HG02973 (cell line): Measurements from ENCODE around the gene RPLP2.

Experiments used
- ATAC-seq: cut with Tn5 transposase; IDR thresholded peaks from one replicate; pipeline ENCODE4 v1.9.1; 2021; ENCODE audit warnings: moderate library complexity; ENCODE audit not compliant: unreplicated experiment

The RPLP2 gene

DNA sequence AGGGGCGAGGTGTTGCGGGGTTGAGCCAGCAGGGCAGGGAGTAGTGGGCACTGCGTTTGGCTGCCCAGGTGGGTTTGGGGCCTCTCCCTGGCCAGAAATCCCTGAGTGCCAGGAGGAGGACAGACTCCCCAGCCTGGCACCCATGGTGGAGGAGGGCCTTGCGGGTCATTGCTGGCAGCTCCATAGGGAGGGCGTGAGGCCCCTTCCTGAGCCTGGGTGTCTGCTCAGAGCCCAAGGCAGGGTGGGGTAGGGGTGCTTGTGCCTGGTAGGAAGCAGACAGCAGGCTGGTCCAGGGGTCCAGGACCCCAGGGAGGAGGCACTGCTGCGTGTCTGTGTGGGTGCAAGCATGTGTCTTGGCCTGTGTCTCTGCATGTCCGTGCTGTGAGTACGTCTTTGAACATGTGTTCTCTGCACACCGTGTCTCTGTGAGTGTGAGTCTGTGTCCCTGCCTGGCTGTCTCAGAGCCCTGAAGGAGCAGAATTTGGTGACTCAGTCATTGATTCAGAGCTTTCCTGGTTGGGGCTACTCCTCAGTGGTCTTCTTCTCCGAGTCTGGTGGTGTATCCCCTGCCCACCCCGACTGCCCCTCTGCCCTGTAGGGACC is 36.8 kb downstream of the RPLP2 start:
- ATAC-seq, result no peak

- ATAC-seq, result no peak
These were observed 38.1 kb downstream of the RPLP2 start for GRCh38 chr11:847876-848275.

GRCh38 chr11:848380-848931 is 38.7 kb downstream of the RPLP2 start:
- no peak for ATAC-seq

DNA sequence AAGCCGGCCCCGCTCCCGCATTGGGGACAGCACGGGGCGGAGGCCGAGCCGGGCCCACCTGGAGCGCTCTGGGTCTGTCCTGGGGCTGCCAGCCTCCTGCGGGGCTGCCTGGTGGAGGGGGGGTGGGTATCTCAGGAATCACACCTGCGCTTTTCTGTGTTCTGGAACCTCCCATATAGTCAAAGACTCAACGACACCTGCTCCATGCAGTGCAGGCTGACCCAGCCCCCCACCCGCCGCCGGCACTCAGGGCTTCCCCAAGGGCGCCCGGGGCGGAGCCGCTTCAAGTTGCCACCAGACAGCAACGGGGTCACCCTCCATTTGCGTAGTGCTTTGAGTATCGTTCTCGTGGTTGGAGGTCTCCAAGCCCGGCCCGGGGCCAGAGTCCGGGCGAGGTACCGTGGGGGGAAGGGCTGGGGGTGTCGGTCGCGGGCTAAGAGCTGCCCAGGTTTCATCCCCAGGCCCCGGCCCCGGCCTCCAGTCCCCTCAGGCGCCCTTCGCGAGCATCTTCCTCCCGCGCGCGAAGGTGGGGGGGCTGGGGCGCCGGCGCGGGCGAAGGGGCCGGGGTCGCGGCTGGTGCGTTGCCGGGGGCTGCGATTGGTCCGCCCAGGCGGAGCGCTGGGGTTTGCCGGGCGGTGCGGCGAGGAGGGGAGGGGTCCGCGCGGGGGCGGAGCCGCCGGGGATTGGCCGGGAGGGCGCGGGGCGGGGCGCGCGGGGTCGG is 39.5 kb downstream of the RPLP2 start:
- ATAC-seq, result no peak

DNA sequence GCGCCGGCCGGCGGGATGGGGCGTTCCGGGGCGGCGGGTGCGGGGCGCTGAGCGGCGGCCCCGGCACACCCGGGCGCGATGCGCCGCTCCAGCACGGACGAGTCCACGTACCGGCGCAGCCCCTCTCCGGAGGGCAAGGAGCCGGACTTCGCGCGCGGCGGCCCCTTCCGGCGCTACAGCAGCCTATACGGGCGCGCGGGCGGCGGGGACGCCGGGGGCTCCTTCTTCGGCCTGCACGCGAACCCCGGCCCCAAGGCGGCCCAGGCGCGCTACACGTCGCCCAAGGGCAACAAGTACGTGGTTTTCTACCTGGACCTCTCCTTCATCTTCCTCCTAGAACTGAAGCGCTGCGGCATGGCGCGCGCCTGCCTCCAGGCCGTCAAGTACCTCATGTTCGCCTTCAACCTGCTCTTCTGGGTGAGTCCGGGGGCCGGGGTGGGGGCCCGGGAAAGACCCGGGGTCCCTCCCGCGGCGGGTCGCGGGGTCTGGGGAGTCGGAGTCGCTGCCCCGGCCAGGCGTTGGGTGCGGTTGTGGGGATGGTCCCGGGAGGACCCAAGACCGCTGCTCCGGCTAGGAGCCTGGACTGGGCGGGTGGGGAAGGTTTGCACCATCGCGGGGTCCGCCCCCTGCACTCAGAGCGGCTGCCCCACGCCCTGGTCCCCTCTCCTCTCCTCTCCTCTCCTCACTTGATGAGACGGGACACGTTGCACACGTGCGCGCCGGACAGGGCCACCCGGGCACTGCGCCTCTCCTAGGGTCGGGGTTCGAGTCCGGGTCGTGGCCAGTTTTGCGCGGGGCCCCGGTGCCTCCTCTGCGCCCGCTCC is 40.4 kb downstream of the RPLP2 start:
- ATAC-seq, result no peak

GRCh38 chr11:850775-851763 is 41.3 kb downstream of the RPLP2 start:
- ATAC-seq, result no peak

- ATAC-seq, result no peak
These were observed 43.0 kb downstream of the RPLP2 start for GRCh38 chr11:852762-853161.

- no peak for ATAC-seq
These were observed 44.1 kb downstream of the RPLP2 start for GRCh38 chr11:853682-854448.

- ATAC-seq, result no peak
These were observed 45.0 kb downstream of the RPLP2 start for GRCh38 chr11:854601-855329.

DNA sequence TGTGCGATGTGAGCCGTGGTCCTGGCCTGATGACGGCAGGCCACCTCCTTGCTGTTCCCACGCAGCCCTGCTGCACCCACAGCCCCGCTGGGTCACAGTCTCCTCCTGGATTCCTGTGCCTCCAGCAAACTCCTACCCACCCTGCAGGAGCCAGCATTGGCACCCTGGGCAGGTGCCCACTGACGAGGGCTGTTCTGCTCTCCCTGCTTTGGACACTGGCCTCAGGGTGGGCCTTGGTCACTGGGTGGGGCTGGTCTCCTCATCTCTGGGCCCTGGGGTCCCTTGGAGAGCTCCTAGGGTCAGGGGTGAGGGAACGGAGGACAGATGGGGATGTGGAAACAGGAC is 45.5 kb downstream of the RPLP2 start:
- ATAC-seq, result no peak

DNA sequence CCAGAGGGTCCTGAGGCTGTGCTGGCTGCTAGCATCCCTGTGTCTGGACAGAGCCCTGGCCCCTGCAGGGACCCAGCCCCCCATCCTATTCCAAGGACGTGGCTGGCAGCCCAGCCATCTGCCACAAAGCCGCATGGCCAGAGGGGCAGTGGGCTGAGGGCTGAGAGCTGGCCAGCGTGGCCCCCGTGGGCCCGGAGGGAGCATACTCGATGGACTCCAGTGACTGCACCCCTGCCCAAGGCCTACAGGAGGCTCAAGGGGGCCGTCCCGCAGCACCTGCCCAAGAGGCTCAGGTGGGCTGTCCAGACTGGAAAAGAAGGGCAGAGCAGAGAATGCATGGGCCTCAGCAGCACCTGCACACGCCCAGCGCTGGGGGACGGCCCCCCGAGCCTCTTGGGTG is 46.0 kb downstream of the RPLP2 start:
- no peak for ATAC-seq

GRCh38 chr11:856397-856796 is 46.6 kb downstream of the RPLP2 start:
- no peak for ATAC-seq

- no peak for ATAC-seq
These were observed 48.4 kb downstream of the RPLP2 start for GRCh38 chr11:858053-858761.

- ATAC-seq, result no peak
These were observed 49.1 kb downstream of the RPLP2 start for GRCh38 chr11:858762-859339.

DNA sequence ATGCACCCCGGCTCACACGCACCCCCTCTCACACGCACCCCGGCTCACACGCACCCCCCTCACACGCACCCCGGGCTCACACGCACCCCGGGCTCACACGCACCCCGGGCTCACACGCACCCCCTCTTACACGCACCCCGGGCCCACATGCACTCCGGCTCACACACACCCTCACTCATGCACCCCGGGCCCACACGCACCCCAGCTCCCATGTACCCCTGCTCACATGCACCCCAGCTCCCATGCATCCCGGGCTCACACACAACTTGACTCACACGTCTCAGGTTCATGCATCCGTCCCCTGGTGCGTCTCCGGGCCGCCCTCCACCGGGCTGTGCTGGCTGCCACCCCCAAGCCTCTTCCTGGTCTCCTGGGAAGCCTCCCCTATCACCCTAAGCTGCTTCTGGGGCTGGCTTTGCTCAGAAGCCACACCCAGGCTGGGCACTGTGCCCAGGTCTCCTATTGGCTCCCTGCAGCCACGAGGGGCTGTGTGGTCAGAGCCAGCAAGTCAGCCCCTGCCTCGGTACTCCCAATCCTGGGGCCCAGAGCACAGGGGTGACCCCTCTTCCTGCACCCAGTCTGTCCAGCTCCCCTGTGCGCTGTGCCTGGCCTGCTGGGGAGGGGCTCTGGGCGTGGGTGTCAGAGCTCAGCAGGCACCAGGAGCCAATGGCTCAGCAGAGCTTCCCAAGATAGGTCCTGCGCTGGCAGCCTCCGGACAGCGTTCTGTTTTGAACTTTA is 49.8 kb downstream of the RPLP2 start:
- ATAC-seq, result no peak

GRCh38 chr11:860234-861104 is 50.7 kb downstream of the RPLP2 start:
- ATAC-seq, result no peak

DNA sequence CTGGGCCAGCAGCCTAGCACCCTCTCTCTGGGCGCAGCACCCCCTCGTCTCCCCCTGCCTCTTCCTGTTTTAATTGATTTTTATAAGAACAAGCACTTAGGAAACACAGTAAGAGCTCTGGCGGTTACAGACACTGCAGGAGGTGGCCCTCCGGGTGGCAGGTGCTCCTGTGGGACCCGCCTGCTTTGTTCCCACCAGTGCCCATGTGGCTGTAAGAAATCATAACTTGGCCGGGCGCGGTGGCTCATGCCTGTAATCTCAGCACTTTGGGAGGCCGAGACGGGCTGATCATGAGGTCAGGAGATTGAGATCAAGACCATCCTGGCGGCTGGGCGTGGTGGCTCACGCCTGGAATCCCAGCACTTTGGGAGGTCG is 51.3 kb downstream of the RPLP2 start:
- no peak for ATAC-seq
